HFF-Myc (cell line): Measurements from ENCODE around the gene RXRA.
A peak's percentile ranks its signal among the peaks of the same experiment; 100 is the strongest.

ENCODE experiments used
- DNase-seq: peaks from one replicate; pipeline ENCODE4 v3.0.0-alpha.2; 2011; ENCODE audit warnings: low read depth; ENCODE audit errors: extremely low read depth
- H3K4me3 ChIP-seq: replicated peaks from 2 replicates; pipeline ENCODE4 v1.5.1; 2011; ENCODE audit warnings: low read depth, mild to moderate bottlenecking, control low read depth, low read length
- TF ChIP-seq, protein P1 (sequence below): IDR thresholded peaks from 2 replicates; pipeline ENCODE4 v1.5.1; 2012; ENCODE audit warnings: mild to moderate bottlenecking, low read depth, low read length, control low read depth; ENCODE audit errors: missing control alignments

RXRA gene

DNA sequence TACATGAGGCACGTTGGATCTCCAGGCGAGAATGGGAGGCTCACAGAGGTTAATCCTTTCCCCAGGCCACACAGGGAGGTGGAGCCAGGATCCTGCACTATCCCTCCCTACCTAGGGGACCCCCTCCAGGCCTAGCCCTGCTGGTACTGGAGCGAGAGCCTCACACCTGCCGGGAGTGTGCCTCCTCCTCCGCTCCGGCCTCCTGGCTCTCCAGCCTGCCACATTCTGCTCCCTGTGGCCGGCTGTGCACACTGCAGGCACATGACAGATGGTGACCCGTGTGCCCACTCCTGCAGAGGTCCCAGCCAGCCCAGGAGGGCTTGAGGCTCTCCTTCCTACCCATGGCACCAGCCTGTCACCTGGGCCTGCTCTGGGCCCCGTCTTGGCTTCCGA lies 93.4 kb downstream of the RXRA start:
- TF ChIP-seq, protein P1, sequence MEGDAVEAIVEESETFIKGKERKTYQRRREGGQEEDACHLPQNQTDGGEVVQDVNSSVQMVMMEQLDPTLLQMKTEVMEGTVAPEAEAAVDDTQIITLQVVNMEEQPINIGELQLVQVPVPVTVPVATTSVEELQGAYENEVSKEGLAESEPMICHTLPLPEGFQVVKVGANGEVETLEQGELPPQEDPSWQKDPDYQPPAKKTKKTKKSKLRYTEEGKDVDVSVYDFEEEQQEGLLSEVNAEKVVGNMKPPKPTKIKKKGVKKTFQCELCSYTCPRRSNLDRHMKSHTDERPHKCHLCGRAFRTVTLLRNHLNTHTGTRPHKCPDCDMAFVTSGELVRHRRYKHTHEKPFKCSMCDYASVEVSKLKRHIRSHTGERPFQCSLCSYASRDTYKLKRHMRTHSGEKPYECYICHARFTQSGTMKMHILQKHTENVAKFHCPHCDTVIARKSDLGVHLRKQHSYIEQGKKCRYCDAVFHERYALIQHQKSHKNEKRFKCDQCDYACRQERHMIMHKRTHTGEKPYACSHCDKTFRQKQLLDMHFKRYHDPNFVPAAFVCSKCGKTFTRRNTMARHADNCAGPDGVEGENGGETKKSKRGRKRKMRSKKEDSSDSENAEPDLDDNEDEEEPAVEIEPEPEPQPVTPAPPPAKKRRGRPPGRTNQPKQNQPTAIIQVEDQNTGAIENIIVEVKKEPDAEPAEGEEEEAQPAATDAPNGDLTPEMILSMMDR: peak; percentile 34
- H3K4me3 ChIP-seq: no peak overlapping the region
- DNase-seq: no peak

DNA sequence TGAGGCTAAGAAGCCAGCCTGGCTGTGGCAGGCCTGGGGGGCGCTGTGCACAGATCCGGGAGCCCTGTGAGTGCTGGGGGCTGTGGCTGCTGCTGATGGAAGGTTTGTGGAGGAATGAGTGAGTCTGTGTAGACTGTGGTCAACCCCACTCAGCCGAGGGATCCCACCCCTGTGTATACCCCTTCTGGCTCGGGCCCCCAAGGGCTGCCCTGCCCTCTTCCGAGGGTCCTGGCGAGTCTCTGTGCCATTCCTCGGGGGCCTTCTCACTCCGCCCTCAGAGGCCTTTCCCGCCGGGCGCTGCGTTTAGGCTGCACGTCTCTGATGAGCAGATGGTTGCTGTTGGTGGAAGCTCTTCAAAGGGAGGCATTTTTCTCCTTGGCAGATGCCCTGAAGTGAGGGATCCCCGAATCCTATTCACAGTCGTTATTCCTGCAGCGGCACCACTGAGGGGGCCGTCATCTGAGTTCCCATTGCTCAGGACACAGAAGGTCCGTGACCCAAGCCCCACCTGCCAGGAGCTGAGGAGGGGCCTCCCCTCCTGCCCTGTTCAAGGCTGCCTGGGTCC lies 94.1 kb downstream of the RXRA start:
- H3K4me3 ChIP-seq: no peak overlapping the region
- no peak for DNase-seq
- TF ChIP-seq, protein P1: no peak

DNA sequence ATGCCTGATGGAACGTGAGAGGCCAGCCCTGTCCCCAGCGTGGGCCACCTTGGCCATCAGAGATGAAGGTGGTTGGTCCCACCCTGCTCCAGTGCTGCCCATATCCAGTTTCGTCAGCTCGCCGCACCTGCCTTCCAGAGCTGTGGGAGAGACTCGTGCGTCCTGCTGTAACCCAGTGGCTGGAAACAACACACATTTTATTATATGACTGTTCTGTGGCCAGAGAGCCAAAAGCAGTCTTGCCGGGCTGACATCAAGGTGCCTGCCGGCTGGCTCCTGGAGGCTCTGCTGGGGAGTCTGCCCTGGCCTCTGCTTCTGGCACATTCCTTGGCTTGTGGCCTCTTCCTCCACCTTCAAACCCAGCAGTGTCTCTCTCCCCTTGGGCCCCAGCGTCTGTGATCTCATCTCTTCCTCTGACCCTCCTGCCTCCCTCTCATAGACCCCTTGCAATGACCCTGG lies 94.7 kb downstream of the RXRA start:
- no peak overlapping the region for H3K4me3 ChIP-seq
- DNase-seq: no peak
- TF ChIP-seq, protein P1: no peak

DNA sequence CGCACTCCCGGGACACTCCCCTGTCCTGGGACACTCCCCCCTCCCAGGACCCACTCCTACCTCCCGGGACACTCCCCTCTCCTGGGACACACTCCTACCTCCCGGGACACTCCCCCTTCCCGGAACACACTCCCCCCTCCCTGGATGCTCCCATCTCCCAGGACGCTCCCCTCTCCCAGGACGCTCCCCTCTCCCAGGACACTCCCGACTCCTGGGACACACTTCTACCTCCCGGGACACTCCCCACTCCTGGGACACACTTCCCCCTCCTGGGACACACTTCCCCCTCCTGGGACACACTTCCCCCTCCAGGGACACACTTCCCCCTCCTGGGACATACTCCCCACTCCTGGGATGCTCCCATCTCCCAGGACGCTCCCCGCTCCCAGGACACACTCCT lies 95.6 kb downstream of the RXRA start:
- DNase-seq: no peak

DNA sequence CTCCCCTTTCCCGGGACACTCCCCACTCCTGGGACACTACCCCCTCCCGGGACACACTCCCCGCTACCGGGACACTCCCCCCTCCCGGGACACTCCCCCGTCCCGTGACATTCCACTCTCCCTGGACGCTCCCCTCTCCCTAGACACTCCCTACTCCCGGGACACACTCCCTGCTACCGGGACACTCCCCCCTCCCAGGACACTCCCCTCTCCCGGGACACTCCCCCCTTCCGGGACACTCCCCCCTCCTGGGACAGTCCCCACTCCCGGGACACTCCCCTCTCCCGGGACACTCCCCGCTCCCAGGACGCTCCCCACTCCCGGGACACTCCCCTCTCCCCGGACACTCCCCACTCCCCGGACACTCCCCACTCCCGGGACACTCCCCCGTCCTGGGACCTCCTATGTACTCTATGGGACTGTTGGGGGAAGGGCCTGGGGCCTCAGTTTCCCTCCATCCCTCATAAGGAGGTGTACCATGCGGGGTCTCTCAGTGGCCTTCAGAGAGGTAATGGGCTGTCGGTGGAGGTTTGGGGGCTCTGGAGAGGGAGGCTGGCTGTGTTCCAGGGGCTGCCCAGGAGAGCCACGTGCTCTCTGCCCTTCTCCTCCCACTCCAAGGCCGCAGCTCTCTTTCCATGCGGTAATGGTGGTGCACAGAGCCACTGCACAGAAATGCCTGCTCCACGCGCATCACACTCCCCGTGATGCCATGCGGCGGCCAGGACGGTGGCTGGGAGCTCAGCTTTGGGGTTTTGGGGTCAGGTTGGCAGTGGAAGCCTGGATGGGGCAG lies 96.2 kb downstream of the RXRA start:
- no peak for DNase-seq
- TF ChIP-seq, protein P1: no peak
- no peak overlapping the region for H3K4me3 ChIP-seq

More for the DNA sequence above, 95.6 kb downstream of the RXRA start:
- TF ChIP-seq, protein P1: no peak
- no peak overlapping the region for H3K4me3 ChIP-seq

DNA sequence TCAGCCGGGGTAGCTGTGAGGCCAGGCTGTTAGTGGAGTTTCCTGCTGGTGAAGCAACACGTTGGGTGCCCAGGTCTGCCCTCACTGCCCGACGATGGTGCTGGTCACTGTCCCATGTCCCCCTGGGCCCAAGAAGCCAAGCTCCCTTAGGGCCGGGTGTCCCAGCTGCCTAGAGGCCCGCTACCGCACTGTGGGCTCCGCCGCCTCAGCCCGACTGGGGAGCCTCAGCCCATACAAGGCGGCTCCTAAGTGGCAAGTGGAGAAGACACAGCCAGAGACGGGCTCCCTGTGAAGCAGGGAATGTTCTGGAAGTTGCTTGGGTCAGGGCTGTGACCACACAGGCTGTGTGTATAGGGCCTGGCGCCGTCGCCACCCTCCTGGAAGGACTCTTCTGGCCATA lies 96.9 kb downstream of the RXRA start:
- TF ChIP-seq, protein P1: no peak
- H3K4me3 ChIP-seq: no peak overlapping the region
- no peak for DNase-seq
